SU-DHL-6 (cell line): ENCODE measurements around the gene STARD3.

ENCODE experiments used
- EZH2phosphoT487 ChIP-seq: fragments of 200-600 bp; sonication (generic), shearing (Covaris generic); conservative IDR thresholded peaks from 2 replicates; pipeline ENCODE4 v1.6.1; 2018; ENCODE audit warnings: mild to moderate bottlenecking, antibody characterized with exemption, low read length, moderate library complexity, mixed read lengths
- TF ChIP-seq, protein P1 (sequence below): fragments of 200-600 bp; sonication (generic); IDR thresholded peaks from one replicate; pipeline ENCODE4 v1.5.1; 2017; ENCODE audit warnings: antibody characterized with exemption, mild to moderate bottlenecking, low read length, moderate library complexity; ENCODE audit not compliant: insufficient read depth, poor library complexity, severe bottlenecking

DNA sequence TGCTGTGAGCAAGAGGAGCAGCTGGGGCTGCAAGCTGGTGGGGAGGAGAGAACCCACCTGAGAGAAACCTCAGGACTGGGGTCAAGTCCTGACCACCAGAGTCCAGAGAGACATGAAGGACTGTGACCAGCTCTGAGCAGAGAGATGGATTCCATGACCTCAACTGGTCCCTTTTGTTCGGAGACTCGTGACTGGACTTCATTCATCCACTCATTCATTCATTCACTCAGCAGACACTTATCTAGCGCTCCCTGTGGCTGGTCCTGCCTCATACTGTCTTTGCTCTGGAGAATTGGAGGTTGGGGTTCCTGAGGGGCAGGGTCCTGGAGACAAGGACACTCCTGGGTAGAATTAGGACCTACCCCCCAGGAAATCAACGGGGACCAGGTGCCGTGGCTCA lies 67.0 kb downstream of the STARD3 start:
- TF ChIP-seq, protein P1, sequence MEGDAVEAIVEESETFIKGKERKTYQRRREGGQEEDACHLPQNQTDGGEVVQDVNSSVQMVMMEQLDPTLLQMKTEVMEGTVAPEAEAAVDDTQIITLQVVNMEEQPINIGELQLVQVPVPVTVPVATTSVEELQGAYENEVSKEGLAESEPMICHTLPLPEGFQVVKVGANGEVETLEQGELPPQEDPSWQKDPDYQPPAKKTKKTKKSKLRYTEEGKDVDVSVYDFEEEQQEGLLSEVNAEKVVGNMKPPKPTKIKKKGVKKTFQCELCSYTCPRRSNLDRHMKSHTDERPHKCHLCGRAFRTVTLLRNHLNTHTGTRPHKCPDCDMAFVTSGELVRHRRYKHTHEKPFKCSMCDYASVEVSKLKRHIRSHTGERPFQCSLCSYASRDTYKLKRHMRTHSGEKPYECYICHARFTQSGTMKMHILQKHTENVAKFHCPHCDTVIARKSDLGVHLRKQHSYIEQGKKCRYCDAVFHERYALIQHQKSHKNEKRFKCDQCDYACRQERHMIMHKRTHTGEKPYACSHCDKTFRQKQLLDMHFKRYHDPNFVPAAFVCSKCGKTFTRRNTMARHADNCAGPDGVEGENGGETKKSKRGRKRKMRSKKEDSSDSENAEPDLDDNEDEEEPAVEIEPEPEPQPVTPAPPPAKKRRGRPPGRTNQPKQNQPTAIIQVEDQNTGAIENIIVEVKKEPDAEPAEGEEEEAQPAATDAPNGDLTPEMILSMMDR, result no peak
- TF ChIP-seq EZH2phosphoT487, result no peak
